CD14-positive monocyte (primary cell): ENCODE measurements around the gene SMARCAD1. TPM values are rescaled to one million over a fixed set of nuclear protein-coding genes. Genes with fewer than 3 reads are reported as not detected.

ENCODE experiments used
- DNase-seq, 3 donors: peaks; one replicate each; pipeline ENCODE4 v3.0.0-alpha.2; 2011 to 2022
- H2AFZ ChIP-seq: 2 replicates; pipeline ENCODE4 v1.6.0; 2012; ENCODE audit warnings: mild to moderate bottlenecking, low read depth, low read length, inconsistent platforms; ENCODE audit not compliant: insufficient read depth, poor library complexity, severe bottlenecking
- H3K27ac ChIP-seq, 2 donors: 1 replicate in 1 of 2; 2 replicates in 1 of 2; pipeline ENCODE4 v1.5.1; 2012 to 2013; ENCODE audit warnings: low read length in 2 of 2, control low read depth in 1 of 2, inconsistent platforms in 1 of 2, low read depth in 1 of 2, mild to moderate bottlenecking in 1 of 2
- H3K27me3 ChIP-seq, 2 donors: one replicate each; pipeline versions ENCODE4 v1.6.0 to v1.6.1; 2011 to 2013; ENCODE audit warnings: low read length in 2 of 2; ENCODE audit not compliant: control insufficient read depth in 2 of 2, insufficient read depth in 2 of 2
- H3K36me3 ChIP-seq, 2 donors: replicated peaks in 1 of 2; 1 replicate in 1 of 2; 2 replicates in 1 of 2; pipeline versions ENCODE4 v1.5.1 to v1.6.1; 2012 to 2013; ENCODE audit warnings: low read length in 2 of 2, control low read depth in 1 of 2, inconsistent platforms in 1 of 2, mild to moderate bottlenecking in 1 of 2; ENCODE audit not compliant: insufficient read depth in 2 of 2, control insufficient read depth in 1 of 2
- H3K4me1 ChIP-seq, 2 donors: 1 replicate in 1 of 2; 2 replicates in 1 of 2; pipeline versions ENCODE4 v1.5.1 to v1.6.1; 2012 to 2013; ENCODE audit warnings: low read length in 2 of 2, control low read depth in 1 of 2, inconsistent platforms in 1 of 2, mild to moderate bottlenecking in 1 of 2, moderate library complexity in 1 of 2; ENCODE audit not compliant: insufficient read depth in 2 of 2, control insufficient read depth in 1 of 2
- H3K4me2 ChIP-seq: replicated peaks from 2 replicates; pipeline ENCODE3; 2012; ENCODE audit warnings: low read length, moderate library complexity, mild to moderate bottlenecking; ENCODE audit not compliant: poor library complexity, severe bottlenecking; ENCODE audit errors: extremely low read depth
- H3K4me3 ChIP-seq, 3 experiments: fragments of 200-600 bp in 1 of 3; sonication (generic) in 1 of 3; replicated peaks in 1 of 3; 1 replicate in 2 of 3; 2 replicates in 1 of 3; pipeline ENCODE4 v1.5.1; 2011 to 2013; ENCODE audit warnings: low read length in 3 of 3, mild to moderate bottlenecking in 3 of 3, control low read depth in 2 of 3, low read depth in 2 of 3, inconsistent platforms in 1 of 3, moderate library complexity in 1 of 3
- H3K79me2 ChIP-seq: 2 replicates; pipeline ENCODE4 v1.6.0; 2012; ENCODE audit warnings: mild to moderate bottlenecking, control low read depth, inconsistent platforms, low read length, moderate library complexity; ENCODE audit not compliant: insufficient read depth
- H3K9ac ChIP-seq: 2 replicates; pipeline ENCODE4 v1.6.0; 2017; ENCODE audit warnings: low read length, mild to moderate bottlenecking; ENCODE audit not compliant: insufficient read depth, poor library complexity, severe bottlenecking
- H3K9me3 ChIP-seq, 2 donors: replicated peaks in 1 of 2; 1 replicate in 1 of 2; 2 replicates in 1 of 2; pipeline versions ENCODE4 v1.5.1 to v1.6.1; 2012 to 2013; ENCODE audit warnings: low read length in 2 of 2, control low read depth in 1 of 2; ENCODE audit not compliant: control insufficient read depth in 1 of 2, insufficient read depth in 1 of 2
- H4K20me1 ChIP-seq: 2 replicates; pipeline ENCODE4 v1.6.0; 2012; ENCODE audit warnings: mild to moderate bottlenecking, low read length, control low read depth, moderate library complexity; ENCODE audit not compliant: insufficient read depth
- H3K27ac Mint-ChIP-seq, 7 donors: one replicate each; pipeline ENCODE4 v1.8.0; 2020; ENCODE audit warnings: mild to moderate bottlenecking in 7 of 7, mixed read lengths in 7 of 7, moderate library complexity in 6 of 7, inconsistent platforms in 2 of 7
- H3K27me3 Mint-ChIP-seq, 3 donors: one replicate each; pipeline ENCODE4 v1.8.0; 2021 to 2022; ENCODE audit warnings: low read depth in 3 of 3, mild to moderate bottlenecking in 3 of 3, mixed read lengths in 3 of 3, moderate library complexity in 3 of 3, inconsistent platforms in 1 of 3
- H3K36me3 Mint-ChIP-seq, 2 donors: one replicate each; pipeline ENCODE4 v1.8.0; 2020; ENCODE audit warnings: mixed read lengths in 2 of 2, inconsistent platforms in 1 of 2, mild to moderate bottlenecking in 1 of 2
- H3K4me1 Mint-ChIP-seq: one replicate; pipeline ENCODE4 v1.8.0; 2020; ENCODE audit warnings: mild to moderate bottlenecking, mixed read lengths
- H3K4me3 Mint-ChIP-seq, 2 donors: one replicate each; pipeline ENCODE4 v1.8.0; 2020; ENCODE audit warnings: mild to moderate bottlenecking in 2 of 2, mixed read lengths in 2 of 2, moderate library complexity in 1 of 2
- H3K9me3 Mint-ChIP-seq, 7 donors: one replicate each; pipeline ENCODE4 v1.8.0; 2020 to 2022; ENCODE audit warnings: mixed read lengths in 7 of 7, mild to moderate bottlenecking in 6 of 7, moderate library complexity in 6 of 7, inconsistent platforms in 2 of 7
- WGBS: methylation state at CpG from one replicate; pipeline ENCODE4 v1.1.5; 2013; ENCODE audit warnings: missing lambda C conversion rate; ENCODE audit not compliant: insufficient coverage; 5-methylcytosine and 5-hydroxymethylcytosine counted together
- intact Hi-C, 2 donors: fragments of 100-400 bp; cut with micrococcal nuclease; formaldehyde crosslinking; loops; one replicate each; pipeline versions ENCODE4 v1.15.0 to v1.15.1; 2023
- polyA plus RNA-seq, 3 donors: library from polyadenylated mRNA; depleted of rRNA in 1 of 3; unstranded in 2 of 3; stranded (reverse) in 1 of 3; fragments of 300-500 nt in 2 of 3; fragments of >200 nt in 1 of 3; fragmentation: Illumina TruSeq in 2 of 3; gene quantifications; 1 replicate in 2 of 3; 2 replicates in 1 of 3; pipeline ENCODE4 v1.2.3, GENCODE V29; 2012 to 2021
- TF ChIP-seq, protein P1 (sequence below): fragments of 200-600 bp; IDR thresholded peaks from one replicate; pipeline ENCODE4 v1.8.0; 2022; ENCODE audit warnings: antibody characterized with exemption, mild to moderate bottlenecking

SMARCAD1 gene
- polyA plus RNA-seq, 3 donors: 4.9 to 7.0 (median 6.6) TPM

DNA sequence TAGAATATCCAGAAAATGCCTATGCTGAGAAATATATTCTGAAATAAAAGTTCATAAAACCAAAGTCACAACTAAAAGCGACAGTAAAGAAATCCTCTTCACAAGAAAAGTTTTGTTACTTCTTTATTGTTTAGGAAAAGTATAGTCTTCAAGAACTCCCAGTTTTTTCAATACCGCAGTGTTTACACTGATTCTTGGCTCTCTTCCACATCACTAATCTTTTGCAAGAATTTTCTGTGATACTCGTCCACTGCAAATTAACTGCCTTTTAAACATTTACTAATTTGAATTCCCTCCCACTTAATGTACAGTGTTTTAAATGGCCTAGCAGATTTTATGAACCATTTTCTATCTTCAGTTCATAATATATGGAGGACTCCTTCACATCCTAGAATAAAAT lies 69.9 kb downstream of the SMARCAD1 start:
- Histone ChIP-seq H3K4me2 (no peak overlapping the region), H4K20me1 (no peaks in the 10 kb centered on the region), H3K27ac (no peak overlapping the region), H3K36me3 (peaks cover 73 to 90% of the 10 kb centered on the region in 2 donors), H3K27me3 (no peaks in the 10 kb centered on the region), H3K79me2 (no peaks in the 10 kb centered on the region), H3K9me3 (no peaks in the 10 kb centered on the region), H3K9ac (no peak overlapping the region), H3K4me3 (no peak overlapping the region), H3K4me1 (no peaks in the 10 kb centered on the region), H2AFZ (no peak overlapping the region)
- Mint-ChIP-seq H3K4me3 (no peak overlapping the region), H3K27ac (no peak overlapping the region), H3K4me1 (no peaks in the 10 kb centered on the region), H3K9me3 (peaks cover 0 to 5% (median 0%) of the 10 kb centered on the region in 7 donors), H3K27me3 (no peaks in the 10 kb centered on the region), H3K36me3 (peaks cover 61 to 62% of the 10 kb centered on the region in 2 donors)
- WGBS: no CpG with 5 or more reads among the region's 3 CpGs
- intact Hi-C loops: no loop called here
- no peak for DNase-seq
- TF ChIP-seq, protein P1, sequence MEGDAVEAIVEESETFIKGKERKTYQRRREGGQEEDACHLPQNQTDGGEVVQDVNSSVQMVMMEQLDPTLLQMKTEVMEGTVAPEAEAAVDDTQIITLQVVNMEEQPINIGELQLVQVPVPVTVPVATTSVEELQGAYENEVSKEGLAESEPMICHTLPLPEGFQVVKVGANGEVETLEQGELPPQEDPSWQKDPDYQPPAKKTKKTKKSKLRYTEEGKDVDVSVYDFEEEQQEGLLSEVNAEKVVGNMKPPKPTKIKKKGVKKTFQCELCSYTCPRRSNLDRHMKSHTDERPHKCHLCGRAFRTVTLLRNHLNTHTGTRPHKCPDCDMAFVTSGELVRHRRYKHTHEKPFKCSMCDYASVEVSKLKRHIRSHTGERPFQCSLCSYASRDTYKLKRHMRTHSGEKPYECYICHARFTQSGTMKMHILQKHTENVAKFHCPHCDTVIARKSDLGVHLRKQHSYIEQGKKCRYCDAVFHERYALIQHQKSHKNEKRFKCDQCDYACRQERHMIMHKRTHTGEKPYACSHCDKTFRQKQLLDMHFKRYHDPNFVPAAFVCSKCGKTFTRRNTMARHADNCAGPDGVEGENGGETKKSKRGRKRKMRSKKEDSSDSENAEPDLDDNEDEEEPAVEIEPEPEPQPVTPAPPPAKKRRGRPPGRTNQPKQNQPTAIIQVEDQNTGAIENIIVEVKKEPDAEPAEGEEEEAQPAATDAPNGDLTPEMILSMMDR: no peak

DNA sequence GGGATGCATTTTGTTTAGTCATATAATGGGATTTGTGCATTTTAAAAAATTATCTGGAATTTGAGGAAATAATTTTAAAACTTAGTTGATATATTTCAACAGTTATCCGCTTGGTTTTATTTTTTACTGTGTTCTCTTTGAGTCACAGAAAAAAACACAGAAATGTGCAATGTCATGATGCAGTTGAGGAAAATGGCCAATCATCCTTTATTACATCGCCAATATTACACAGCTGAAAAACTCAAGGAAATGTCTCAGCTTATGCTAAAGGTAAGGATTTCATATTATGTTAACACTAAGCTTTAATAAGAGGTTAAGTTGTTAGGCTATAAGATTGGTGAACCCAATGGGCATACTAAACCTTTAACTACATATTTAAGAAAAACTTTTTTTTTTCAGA lies 71.1 kb downstream of the SMARCAD1 start:
- Mint-ChIP-seq H3K27ac (peak overlapping the region in 1 of 7 donors; percentile 16), H3K4me1 (no peaks in the 10 kb centered on the region), H3K36me3 (peaks cover 63 to 65% of the 10 kb centered on the region in 2 donors), H3K9me3 (peaks cover 0 to 5% (median 0%) of the 10 kb centered on the region in 7 donors), H3K4me3 (no peak overlapping the region), H3K27me3 (no peaks in the 10 kb centered on the region)
- no peaks in the 10 kb centered on the region for H3K79me2 ChIP-seq
- WGBS: no CpG with 5 or more reads among the region's 2 CpGs
- peaks cover 74 to 91% of the 10 kb centered on the region in 2 donors for H3K36me3 ChIP-seq
- H3K4me3 ChIP-seq: no peak overlapping the region
- no peak overlapping the region for H2AFZ ChIP-seq
- H3K9ac ChIP-seq: no peak overlapping the region
- no peak overlapping the region for H3K4me2 ChIP-seq
- no peaks in the 10 kb centered on the region for H3K9me3 ChIP-seq
- no peak for DNase-seq
- TF ChIP-seq, protein P1: no peak
- intact Hi-C loops: no loop called here
- H3K4me1 ChIP-seq: no peaks in the 10 kb centered on the region
- no peaks in the 10 kb centered on the region for H3K27me3 ChIP-seq
- H3K27ac ChIP-seq: no peak overlapping the region
- H4K20me1 ChIP-seq: no peaks in the 10 kb centered on the region
